Mesenteric fat pad (tissue), 1 donor: ENCODE data around the gene MBD1. TPM values are rescaled to one million over a fixed set of nuclear protein-coding genes. Genes with fewer than 3 reads are reported as not detected.
A peak's percentile ranks its signal among the peaks of the same experiment; 100 is the strongest.
"Not testable (repeated sequence)": the region's sequence is repeated elsewhere in the genome, so short reads cannot be mapped to it uniquely, and the experiment has no call there.

ENCODE experiments used
- DNase-seq: peaks from one replicate; pipeline ENCODE4 v3.0.0-alpha.2; 2020; ENCODE audit warnings: low spot score
- total RNA-seq: library from RNA; stranded (reverse); fragmentation: NEBNext Ultra II Directional; extraction: Animal tissue kit (Norgen Biotek cat#: 25700); gene quantifications from one replicate; pipeline ENCODE4 v1.2.1, GENCODE V29; 2021
- donor health status: DM: yes; HTN: yes; CAD: no.

Gene MBD1
- total RNA-seq, 1 donor from 2014 or later = 55.2 TPM

GRCh38 chr18:50293039-50293438 lies 11.7 kb upstream of the MBD1 start:
- no peak for DNase-seq

GRCh38 chr18:50289108-50289443 lies 7.8 kb upstream of the MBD1 start:
- no peak for DNase-seq

GRCh38 chr18:50288348-50289107 lies 7.2 kb upstream of the MBD1 start:
- DNase-seq = not testable (repeated sequence)

GRCh38 chr18:50287441-50288347 lies 6.4 kb upstream of the MBD1 start, which contains the start of gene CXXC1:
TSS of gene CXXC1 (minus strand) at chr18:50287692. CDS start at chr18:50287589, 103 bp downstream.
- peak; percentile 98 for DNase-seq

- peak; percentile 88 for DNase-seq
Measured at GRCh38 chr18:50287028-50287440, 5.7 kb upstream of the MBD1 start.

- DNase-seq = peak; percentile 87
Measured at GRCh38 chr18:50286391-50287027, 5.2 kb upstream of the MBD1 start.

- no peak for DNase-seq
Measured at GRCh38 chr18:50285631-50286321, 4.5 kb upstream of the MBD1 start.

GRCh38 chr18:50285071-50285470 lies 3.7 kb upstream of the MBD1 start:
- no peak for DNase-seq

GRCh38 chr18:50284255-50284885 lies 3.0 kb upstream of the MBD1 start:
- no peak for DNase-seq

GRCh38 chr18:50283469-50284209 lies 2.3 kb upstream of the MBD1 start:
- no peak for DNase-seq

- DNase-seq = peak; percentile 87
Measured at GRCh38 chr18:50282521-50283335, 1.4 kb upstream of the MBD1 start.

- DNase-seq = peak; percentile 88
Measured at GRCh38 chr18:50281972-50282520, 723 bp upstream of the MBD1 start.

GRCh38 chr18:50280707-50281294 lies 522 bp downstream of the MBD1 start:
- DNase-seq = no peak

- no peak for DNase-seq
Measured at GRCh38 chr18:50279752-50280151, 1.6 kb downstream of the MBD1 start.

GRCh38 chr18:50277942-50278341 lies 3.4 kb downstream of the MBD1 start:
- no peak for DNase-seq

GRCh38 chr18:50276452-50276851 lies 4.9 kb downstream of the MBD1 start:
- DNase-seq = no peak

GRCh38 chr18:50275503-50276036 lies 5.8 kb downstream of the MBD1 start:
- DNase-seq = no peak

GRCh38 chr18:50274941-50275340 lies 6.4 kb downstream of the MBD1 start:
- DNase-seq = no peak
